ENCODE results near the gene BMPER.

BMPER gene

DNA sequence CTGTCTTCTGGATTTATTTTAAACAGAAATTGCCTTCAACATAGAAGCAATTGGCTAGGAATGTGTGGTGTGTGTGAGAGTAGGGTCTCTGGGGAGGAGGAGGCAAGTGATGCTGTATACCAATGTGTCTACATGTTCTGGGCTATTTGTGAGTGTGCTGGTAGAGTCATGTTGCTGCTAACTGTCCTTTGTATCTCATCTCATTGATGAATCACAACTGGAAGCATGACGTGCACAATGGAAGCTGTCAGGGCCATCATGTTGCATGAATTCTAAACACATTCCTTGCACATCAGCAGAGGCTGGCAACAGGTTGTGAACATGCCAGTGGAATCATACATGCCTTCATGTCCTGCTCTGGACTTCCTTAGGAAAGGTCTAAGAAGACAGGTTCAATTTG lies 199.7 kb downstream of the BMPER start:
- no peak for DNase-seq

DNA sequence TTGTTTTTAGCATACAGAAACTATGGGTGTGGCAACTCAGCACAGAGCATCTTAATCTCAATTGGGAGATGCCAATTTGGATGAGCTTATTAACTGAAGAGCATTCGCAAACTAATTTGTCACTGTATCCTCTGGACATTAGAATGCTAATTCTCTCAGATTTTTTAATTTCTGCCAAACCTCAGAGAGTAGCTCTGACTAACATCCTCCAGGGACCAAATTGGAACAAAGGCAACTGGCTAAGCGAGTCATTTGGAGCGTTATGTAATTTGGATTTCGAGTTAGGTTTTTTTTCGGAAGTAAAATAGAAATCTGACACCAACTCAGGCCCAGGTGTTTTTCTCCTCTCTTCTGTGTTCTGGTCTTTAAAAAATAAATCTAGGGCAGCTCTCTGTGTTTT lies 201.9 kb downstream of the BMPER start:
- no peak for DNase-seq

- DNase-seq, result no peak
Observed at GRCh38 chr7:34108165-34108564, 202.8 kb downstream of the BMPER start.

DNA sequence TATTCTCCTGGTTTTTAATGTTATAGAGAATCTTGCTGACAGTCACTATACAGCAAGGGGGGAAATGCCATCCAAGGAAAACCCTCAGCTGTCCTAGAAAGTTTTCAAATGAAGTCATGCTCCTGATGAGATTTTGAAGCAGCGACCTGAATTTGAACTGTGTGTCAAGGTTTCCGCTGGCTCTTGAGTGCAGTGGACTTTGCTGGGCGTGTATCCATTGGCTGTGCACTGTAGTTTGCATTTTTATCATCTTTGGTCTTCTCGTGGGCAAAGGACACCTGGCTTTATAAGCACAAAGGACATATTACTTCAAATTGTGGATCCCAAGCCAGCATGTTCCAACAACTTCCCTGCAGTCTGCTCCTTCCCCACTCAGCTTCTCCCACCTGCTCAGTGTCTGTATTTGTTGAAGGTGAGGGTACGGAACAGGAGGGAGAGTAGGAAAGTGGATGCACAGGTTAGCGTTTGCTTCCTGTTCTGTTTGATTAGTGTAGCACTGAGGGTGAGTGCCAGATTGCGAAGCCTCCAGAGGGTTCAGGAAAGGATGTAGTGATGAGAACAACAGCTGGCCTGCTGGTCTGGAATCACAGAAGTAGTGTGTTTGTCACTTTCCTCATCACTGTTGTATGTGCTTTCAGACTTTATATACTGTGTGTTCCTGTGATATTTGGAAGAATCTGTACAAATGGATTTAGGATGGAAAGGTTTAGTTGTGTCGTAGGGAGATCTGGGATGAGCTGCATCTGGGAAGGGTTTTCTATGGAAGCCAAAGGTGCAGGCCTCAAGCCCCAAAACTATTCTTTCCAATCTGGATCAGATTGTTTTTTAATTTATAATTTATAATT lies 204.8 kb downstream of the BMPER start:
- DNase-seq, result no peak

DNA sequence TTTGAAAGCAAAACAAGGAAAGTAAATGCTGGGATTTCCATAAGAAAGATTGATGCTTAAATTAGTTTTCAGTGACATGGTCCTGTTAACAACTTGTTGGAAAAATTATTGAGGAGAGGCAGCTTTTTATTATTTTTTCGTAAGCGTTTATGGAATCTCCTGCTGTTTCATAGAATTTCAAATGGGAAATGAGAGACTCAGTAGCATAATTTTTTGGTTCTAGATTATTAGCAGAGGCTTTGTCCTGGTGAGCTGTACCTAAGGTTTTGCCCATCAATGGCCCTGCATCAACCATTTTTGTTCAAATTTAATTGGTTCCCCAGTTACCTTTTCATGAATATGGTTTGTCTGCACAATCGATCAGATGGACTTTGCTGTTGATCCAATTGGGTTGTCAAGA lies 205.7 kb downstream of the BMPER start:
- DNase-seq, result no peak

DNA sequence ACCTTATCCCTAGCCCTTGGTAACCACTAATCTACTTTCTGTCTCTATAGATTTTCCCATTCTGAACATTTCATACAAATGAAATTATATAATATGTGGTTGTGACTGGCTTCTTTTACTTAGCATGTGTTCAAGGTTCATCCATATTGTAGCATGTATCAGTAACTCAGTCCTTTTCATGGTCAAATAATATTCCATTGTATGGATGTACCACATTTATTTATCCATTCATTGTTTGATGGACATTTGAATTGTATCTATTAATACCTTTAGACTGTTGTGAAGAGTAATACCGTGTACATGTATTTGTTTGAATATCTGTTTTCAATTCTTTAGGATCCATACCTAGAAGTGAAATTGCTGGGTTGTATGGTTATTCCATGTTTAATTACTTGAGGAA lies 210.2 kb downstream of the BMPER start:
- no peak for DNase-seq

DNA sequence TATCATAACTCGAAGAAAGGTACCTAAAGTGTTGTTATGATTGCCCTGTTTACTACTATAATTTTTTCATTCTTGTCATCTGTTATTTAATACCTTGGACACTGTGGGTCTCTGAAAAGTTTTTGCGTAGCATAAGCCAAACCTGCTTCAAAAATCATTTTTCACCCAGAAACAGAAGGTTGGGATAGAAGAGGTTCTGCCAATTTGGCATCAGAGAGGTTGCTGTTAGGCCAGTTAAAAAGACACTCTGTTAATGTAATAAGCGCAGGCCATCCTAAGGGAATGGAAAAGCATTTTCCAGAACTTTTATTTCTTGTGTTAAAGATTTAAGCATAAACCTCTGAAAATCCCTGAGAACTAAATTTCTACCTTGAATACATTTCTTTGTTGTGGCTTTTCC lies 212.2 kb downstream of the BMPER start:
- DNase-seq, result no peak

GRCh38 chr7:34121366-34121765 lies 216.0 kb downstream of the BMPER start:
- no peak for DNase-seq

DNA sequence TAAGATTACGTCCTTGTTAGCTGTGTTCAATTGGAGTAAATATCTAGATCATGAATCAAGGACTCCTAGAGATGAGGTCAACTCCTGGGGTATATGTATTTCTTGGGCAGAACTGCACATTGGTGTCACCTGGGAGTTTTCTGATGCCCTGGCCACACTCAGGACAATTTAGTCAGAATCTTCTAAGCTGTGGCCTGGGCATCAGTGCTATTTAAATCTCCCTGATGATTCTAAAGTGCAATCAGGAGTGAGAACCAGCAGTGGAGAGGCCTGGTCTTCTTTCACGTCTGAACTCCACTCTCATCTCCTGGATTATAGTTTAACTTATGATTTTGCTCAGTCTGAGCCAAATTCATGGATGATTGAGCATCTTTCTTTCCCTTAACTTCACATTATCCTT lies 218.0 kb downstream of the BMPER start:
- no peak for DNase-seq

DNA sequence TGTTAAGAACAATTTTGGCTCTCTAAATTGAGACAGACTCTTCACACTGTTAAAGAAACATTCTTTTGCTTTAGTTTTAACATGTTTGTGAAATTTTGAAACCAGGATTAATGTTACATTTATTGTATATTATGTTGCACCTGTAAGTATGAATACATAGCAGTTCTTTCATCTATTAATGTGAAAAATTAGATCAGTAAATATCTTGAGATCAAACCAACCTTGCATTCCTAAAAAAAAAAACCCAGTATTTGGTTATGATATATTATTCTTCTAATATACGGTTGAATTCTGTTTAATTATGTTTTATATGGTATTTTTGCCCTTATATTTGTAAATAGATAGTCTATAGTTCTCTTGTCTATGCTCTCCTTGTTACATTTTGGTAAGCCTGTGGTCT lies 219.4 kb downstream of the BMPER start:
- no peak for DNase-seq

DNA sequence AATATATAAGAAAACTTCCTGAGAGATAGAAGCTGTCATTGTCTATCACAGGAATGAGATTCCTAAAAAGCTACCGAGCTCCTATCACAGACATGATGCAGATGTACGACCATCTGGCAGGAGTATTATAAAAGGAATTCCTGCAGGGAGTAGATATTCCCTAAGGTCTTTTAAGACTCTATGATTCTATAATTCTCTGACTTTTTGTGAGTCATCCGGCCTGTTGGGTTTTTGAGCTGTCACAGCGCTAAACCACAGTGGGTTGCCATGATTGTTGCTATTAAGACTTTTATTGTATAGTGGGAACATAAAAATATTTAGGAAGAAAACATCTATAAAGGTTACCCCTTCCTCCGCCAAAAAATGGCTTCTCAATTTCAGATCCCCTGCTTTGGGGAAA lies 223.4 kb downstream of the BMPER start:
- no peak for DNase-seq

DNA sequence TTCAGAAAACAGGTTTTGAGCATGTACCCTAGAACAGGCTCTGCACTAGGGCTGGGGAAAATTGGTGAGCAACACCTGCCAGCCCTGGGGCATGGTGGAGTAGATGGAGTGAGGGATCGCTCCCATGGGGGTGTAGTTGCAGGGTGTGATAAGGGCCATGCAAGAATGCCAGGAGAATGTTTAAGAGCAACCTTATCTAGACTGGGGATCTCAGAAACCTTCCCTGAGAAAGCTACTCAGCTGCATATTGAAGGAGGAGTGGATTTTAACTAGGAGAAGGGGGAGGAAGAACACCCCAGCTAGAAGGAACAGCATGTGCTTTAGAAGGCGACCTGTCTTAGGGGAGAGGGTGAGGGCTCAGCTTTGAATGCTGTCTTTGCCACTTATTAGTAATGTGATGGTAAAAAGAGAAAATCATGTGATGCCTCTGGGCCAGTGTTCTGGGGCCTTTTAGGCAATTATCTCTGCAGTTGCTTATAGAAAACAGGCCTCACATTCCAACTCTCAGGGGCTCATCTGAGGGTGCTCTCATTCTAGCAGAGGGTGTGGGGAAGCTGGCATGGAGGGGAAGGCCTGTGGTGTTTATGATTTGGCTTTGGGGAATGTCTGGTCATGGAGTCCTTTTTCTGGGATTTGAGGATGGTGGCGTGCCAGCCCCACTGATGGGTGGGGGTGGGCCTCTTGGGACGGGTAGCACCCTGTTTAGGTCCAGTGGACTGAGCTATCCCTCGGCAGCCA lies 225.4 kb downstream of the BMPER start:
- DNase-seq, result no peak

DNA sequence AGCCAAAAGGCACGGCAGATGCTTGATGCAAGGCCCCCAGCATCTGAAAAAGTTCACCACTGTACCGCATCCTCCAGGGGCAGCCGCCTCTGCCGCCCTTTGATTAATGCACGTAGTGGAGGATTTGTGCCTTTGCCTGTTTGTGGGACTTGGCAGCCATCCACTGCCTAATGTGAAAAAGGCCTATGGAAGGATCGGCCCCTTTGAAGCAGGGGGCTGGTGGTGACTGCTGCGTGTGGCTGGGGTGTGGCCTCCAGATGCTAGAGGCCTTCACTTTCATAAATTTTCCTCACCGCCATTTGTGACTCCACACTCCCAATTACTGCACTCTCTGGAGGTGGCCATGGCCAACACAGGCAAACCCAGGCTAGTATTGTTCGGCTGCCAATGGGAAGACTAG lies 226.0 kb downstream of the BMPER start:
- DNase-seq, result no peak

DNA sequence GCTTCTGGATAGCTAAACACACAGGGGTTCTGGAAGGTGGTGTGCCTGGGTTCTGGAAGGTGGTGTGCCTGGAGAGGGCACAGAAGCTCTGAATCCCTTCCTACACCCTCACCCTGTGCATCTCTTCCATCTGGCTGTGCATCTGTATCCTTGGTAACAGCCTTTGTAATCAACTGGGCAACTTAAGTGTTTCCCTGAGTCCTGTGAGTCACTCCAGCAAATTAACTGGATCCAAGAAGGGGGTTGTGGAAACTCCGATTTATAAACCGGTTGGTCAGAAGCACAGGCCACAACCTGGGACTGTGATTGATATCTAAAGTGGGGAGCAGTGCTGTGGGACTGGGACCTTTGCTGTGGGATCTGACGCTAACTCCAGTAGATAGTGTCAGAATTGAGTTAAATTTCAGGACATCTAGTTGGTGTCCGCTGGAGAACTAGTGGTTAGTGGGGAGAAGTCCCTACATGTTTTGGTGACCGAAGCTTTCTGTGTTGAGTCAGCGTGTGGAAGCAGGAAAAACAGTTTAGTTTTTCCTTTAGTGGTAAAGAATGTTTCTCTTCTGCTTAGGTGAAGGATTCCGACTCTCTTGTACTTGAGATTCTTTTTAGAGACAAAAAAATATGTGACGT lies 228.1 kb downstream of the BMPER start:
- DNase-seq, result no peak

DNA sequence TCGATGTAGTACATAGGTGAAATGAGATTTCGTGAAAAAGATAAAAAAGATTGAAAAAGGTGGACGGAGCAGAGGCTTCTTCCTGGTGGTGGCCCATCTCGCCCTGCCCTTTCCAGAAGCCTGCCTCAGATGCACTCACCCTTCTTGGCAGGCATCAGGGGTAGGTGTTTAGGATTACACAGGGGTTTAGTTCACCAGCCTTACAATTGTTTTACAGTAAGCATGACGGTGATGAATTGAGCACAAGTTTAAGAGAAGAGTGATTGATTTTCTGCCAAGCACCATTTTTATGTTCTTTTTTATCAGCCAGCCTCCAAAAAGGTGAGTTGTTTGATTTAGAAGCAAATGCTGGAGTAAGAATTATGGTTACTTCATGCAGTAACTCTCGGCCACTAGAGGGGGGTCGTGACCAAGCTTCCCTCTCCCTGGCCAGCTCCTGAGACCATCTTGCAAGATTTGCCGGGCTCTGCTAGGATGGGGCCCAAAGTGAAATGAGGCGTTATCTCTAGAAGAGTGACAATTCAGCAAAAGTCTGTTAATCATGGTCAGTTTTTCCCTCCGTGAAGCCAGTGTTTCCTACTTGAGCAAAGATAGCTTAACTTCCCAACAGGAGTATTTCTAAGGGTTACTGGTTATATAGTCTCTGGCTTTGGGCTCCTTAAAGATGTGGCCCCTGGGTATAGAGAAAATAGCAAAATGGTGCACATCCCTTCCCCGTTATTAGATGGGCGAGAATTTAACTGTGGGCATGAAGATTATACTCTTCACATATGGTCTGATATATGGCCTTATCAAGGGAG lies 228.8 kb downstream of the BMPER start:
- no peak for DNase-seq

DNA sequence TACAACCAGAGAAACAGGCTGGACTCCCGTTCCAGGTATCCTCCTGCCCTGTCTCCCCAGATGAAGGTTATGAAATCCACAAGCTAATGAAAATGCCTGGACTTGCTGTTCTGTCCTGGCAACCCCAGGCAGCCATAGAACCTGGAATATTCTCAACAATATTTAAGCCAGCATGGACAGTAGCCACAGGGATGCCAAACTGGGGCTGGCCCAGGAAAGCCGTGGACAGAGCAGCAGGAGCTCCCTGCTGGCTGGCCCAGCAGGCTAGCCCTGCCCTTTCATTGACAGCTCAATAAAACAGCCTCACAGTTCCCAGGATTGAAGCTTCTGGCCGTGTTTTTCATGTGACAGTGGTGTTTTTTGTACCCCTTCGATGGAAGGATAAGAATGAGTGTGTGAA lies 230.6 kb downstream of the BMPER start:
- DNase-seq, result no peak

DNA sequence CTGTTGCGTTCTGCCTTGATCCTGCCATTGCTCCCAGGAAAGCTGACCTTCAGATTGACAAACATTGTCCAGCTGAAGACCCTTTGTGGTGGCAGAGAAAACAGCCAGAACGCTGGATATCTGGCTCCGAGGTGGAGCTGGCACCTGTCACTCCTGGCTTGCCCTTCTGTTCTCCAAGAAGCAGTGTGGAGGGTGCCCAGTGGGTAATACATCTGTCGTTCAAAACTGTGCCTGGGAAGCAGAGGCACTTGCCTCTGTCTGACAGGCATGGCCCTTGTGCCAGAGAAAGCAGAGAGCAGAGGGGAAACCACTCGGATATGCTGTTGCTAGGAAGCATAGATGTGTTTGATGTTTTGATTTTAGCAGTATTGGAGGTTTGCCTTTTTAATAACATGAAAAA lies 231.4 kb downstream of the BMPER start:
- no peak for DNase-seq

DNA sequence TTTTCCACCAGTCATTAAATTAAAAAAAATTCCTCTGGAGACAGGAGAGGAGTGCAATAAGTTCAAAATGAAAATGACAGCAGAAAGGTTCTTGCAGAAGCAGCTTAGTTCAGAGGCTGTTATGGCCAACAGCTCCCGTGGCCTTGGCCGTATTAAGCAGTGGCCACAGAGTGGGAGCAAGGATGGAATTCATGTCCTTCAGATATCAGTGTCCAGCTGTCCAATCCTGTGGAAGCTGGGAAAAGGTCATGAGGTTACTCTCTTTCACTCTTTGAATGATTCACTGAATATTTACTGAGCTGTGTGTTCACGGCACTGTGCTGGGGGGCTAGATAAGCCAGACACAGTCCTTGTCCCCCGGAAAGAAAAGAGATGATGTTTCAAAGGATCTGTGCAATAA lies 231.8 kb downstream of the BMPER start:
- DNase-seq, result no peak

DNA sequence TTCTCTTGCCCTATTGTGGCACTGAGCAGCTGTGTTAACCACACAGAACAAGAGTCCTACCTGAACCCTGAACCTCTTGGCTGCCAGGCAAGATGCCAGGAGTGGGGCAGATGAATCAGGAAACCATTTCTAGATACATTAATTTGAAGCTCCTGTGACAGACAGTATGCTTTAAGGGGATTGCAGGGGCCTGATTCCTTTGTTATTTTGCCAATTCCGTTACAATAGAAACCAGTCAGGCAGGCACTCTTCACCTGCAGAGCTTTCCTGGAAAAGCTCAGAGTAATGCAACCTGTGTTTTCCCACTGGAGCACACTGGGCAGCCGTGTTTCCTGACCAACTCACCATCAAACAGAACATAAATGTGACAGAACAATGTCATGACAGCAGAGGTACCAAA lies 233.1 kb downstream of the BMPER start:
- DNase-seq, result no peak

DNA sequence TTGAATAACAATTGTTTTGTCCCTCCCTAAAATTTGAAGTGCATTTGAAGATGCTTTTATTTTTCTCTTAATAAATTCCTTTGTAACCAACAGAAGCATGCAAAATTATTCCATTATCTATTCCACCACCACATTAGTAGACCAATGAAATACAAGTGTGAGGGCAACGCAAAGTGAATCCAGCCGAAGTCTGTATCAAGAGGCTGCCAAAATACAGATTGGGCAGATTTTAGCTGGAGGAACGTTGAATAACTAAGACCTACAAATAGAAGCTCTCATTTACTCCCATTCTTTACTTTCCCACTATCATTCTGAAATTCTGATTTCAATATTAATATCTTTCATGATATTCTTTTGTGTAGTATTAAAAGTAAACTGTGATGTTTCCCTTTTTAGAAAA lies 233.7 kb downstream of the BMPER start:
- DNase-seq, result no peak

GRCh38 chr7:34140066-34140465 lies 234.7 kb downstream of the BMPER start:
- no peak for DNase-seq

GRCh38 chr7:34143402-34143801 lies 238.1 kb downstream of the BMPER start:
- no peak for DNase-seq

DNA sequence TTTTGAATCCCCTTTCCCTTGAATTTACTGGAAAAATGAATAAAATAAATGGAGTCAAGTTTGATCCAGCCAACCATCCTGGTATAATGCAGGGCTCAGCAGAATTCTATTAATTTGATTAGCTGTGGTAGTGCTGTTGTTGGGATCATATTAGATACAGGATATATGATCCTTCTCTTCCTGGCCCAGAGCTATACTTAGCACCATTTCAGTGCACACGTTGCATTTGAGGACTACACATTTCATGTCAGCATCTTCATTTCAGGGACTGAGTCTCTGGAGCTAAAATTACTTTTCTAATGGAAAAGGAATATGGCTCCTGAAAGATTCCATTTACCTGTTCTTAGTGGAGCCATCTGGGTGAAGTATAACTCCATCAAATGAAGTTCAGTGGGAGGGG lies 240.3 kb downstream of the BMPER start:
- DNase-seq, result no peak
